Neural crest cell (in vitro differentiated cells): Measurements from ENCODE around the gene POLR2E. TPM values are rescaled to one million over a fixed set of nuclear protein-coding genes. Genes with fewer than 3 reads are reported as not detected.
A peak's percentile ranks its signal among the peaks of the same experiment; 100 is the strongest.

Experiments
- DNase-seq: peaks from one replicate; pipeline ENCODE4 v3.0.0; 2021; ENCODE audit warnings: low read depth, mixed read lengths, low spot score
- H3K27ac Mint-ChIP-seq: one replicate; pipeline ENCODE4 v1.8.0; 2021; ENCODE audit warnings: mild to moderate bottlenecking, mixed read lengths; ENCODE audit not compliant: unreplicated experiment
- H3K27me3 Mint-ChIP-seq: 2 replicates; pipeline ENCODE4 v1.8.0; 2021; ENCODE audit warnings: low read depth, mild to moderate bottlenecking, mixed read lengths
- H3K36me3 Mint-ChIP-seq: 2 replicates; pipeline ENCODE4 v1.8.0; 2021; ENCODE audit warnings: low read depth, mild to moderate bottlenecking, mixed read lengths
- H3K4me1 Mint-ChIP-seq: 2 replicates; pipeline ENCODE4 v1.8.0; 2021; ENCODE audit warnings: mixed read lengths
- H3K4me3 Mint-ChIP-seq: one replicate; pipeline ENCODE4 v1.8.0; 2021; ENCODE audit warnings: mild to moderate bottlenecking, mixed read lengths
- H3K9me3 Mint-ChIP-seq: 2 replicates; pipeline ENCODE4 v1.8.0; 2021; ENCODE audit warnings: mixed read lengths
- total RNA-seq: library from RNA; stranded (reverse); gene quantifications from 2 replicates; pipeline ENCODE4 v1.2.1, GENCODE V29; 2021
- TF ChIP-seq, protein P1 (sequence below): fragments of 200-600 bp; sonication (generic); conservative IDR thresholded peaks from 2 replicates; pipeline ENCODE4 v1.5.0; 2021; ENCODE audit warnings: antibody characterized with exemption, mild to moderate bottlenecking

POLR2E gene
- total RNA-seq, 1 donor from 2014 or later: 256 TPM

DNA sequence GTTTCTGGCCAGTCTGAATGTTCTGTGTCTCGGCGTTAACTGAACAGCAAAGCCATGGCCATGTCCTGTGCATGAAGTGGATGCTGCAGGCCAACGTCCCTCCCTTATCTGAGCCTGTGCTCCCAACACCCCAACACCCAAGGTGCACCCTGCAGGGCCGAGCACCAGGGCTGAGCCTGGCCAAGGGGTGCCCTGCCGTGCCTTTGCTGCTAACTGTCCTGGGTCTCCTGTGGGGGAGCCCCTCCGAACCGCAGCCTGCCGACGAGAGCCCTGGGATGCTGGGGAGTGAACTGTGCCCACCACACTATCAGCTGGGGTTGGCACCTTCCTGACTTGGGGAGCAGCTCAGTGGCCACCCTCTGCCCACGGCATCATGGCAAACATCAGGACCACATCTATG is 26.2 kb upstream of the POLR2E start:
- Mint-ChIP-seq H3K4me3 (no peak overlapping the region), H3K9me3 (no peaks in the 10 kb centered on the region), H3K4me1 (no peaks in the 10 kb centered on the region), H3K27ac (peak overlapping the region; percentile 36), H3K36me3 (peaks cover 6% of the 10 kb centered on the region), H3K27me3 (no peaks in the 10 kb centered on the region)
- DNase-seq: no peak
- TF ChIP-seq, protein P1, sequence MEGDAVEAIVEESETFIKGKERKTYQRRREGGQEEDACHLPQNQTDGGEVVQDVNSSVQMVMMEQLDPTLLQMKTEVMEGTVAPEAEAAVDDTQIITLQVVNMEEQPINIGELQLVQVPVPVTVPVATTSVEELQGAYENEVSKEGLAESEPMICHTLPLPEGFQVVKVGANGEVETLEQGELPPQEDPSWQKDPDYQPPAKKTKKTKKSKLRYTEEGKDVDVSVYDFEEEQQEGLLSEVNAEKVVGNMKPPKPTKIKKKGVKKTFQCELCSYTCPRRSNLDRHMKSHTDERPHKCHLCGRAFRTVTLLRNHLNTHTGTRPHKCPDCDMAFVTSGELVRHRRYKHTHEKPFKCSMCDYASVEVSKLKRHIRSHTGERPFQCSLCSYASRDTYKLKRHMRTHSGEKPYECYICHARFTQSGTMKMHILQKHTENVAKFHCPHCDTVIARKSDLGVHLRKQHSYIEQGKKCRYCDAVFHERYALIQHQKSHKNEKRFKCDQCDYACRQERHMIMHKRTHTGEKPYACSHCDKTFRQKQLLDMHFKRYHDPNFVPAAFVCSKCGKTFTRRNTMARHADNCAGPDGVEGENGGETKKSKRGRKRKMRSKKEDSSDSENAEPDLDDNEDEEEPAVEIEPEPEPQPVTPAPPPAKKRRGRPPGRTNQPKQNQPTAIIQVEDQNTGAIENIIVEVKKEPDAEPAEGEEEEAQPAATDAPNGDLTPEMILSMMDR: no peak

DNA sequence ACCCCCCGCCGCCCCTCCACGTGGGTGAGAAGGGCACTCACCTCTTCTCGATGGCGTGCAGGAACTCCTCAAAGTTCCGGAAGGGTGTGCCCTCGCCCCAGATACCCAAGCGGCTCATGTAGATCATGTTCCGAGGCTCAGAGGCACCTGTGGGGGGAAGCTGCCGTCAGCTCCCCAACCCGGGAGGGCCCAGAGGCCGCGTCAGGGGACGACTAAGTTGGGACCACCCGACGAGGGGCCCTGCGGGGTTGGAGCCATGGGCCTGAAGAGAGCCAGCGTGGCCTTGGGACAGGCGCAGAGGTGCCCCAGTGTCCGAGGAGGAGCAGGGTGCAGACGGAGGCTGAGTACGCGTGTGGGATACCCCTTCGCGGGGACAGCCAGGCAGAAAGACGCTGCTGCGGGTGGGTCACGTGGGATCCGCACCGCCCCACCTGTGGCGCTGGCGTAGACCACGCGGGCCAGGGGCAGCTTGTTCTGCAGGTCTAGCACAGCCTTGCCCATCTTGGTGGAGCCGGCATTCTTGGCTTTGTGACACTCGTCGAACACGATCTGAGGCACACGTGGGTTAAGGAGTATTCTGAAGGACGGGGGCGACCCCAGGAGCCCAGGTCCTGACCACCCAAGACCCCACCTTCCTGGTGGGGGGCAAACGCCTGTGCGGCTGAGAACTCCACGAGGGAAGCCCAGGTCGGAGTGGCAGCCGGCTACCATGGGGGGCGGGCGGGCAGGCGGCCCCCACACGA is 24.5 kb upstream of the POLR2E start:
- H3K36me3 Mint-ChIP-seq: peaks cover 6% of the 10 kb centered on the region
- no peak overlapping the region for H3K4me3 Mint-ChIP-seq
- H3K27ac Mint-ChIP-seq: no peak overlapping the region
- TF ChIP-seq, protein P1: no peak
- no peaks in the 10 kb centered on the region for H3K27me3 Mint-ChIP-seq
- no peak for DNase-seq
- H3K9me3 Mint-ChIP-seq: no peaks in the 10 kb centered on the region
- no peaks in the 10 kb centered on the region for H3K4me1 Mint-ChIP-seq

DNA sequence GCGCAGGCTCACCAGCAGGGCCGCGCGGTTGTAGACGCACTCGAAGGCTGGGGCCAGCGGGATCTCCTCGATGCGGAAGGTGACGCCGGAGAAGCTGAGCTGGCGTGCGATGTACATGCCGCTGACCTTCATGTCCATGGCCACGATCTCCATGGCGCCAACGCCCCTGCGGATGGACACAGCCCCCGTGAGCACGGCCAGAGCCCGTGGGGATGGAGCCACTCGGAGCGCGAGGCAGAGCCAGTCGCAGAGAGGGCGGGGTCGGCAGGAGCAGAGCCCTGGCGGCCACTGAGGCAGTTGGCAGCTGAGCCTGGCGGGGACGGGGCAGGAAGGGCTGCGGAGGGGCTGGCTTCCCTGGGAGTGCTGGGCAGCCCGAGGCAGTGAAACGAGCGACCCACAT is 23.8 kb upstream of the POLR2E start:
- H3K27me3 Mint-ChIP-seq: no peaks in the 10 kb centered on the region
- H3K4me1 Mint-ChIP-seq: no peaks in the 10 kb centered on the region
- TF ChIP-seq, protein P1: no peak
- H3K36me3 Mint-ChIP-seq: peaks cover 6% of the 10 kb centered on the region
- H3K4me3 Mint-ChIP-seq: no peak overlapping the region
- no peaks in the 10 kb centered on the region for H3K9me3 Mint-ChIP-seq
- no peak for DNase-seq
- no peak overlapping the region for H3K27ac Mint-ChIP-seq

DNA sequence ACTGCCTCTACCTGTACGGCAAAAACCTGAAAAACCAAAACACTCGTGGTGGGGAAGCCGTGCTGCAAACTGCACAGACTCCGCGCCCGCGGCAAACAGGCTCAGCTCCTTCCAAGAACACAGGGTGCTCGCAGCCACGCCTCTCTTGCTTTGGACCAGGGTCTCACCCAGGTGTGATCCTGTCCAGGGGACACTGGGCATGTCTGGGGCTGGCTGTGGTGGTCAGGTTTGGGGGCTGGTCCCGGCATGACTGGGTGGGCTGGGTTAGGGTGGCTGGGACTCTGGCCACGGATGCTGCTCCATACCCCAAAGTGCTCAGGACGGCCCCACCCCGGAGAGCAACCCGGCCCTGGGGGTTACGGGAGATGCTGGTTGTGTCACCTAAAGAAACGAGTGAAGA is 22.5 kb upstream of the POLR2E start:
- Mint-ChIP-seq H3K4me1 (no peaks in the 10 kb centered on the region), H3K9me3 (no peaks in the 10 kb centered on the region), H3K27me3 (no peaks in the 10 kb centered on the region), H3K4me3 (no peak overlapping the region), H3K36me3 (peaks cover 4% of the 10 kb centered on the region), H3K27ac (no peak overlapping the region)
- TF ChIP-seq, protein P1: no peak
- DNase-seq: no peak

DNA sequence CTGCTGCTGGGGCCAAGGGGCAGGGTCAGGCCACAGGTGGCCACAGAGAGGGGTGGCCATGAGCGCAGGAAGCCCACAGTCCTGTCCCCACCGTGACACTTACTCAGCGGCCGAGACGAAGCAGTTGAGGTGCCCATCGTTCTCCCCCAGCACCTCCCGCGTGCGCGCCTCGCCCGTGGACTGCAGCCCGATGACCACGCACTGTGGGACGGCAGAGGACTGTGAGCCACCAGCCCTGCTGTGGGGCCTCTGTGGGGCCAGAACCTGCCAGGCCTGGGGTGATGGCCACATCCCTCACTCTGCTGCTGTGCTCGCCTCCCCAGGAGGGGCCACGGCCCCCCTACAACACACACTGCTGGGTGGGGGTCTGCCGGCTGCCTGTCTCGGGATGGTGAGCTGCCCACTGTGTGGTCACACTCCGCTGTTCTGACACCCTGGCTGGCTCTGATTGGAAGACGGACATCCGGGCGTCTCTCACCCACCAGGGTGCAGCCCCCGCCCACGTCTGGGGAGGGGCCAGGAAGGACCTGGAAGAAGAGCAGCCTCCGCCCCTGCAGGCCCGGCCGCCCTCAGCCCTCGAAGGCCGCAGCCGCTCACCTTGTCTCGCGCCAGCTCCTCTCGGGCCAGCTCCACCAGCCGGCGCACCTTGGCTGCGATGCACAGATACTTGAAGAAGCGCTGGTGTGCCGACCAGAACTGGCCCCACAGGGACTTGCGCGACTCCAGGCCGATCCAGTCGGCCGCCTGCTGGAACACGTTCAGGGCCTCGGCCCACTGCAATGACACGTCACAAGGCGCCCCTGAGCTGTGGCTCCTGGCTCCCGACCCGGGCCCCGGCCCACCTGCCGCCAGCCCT is 21.8 kb upstream of the POLR2E start:
- TF ChIP-seq, protein P1: no peak
- no peaks in the 10 kb centered on the region for H3K4me1 Mint-ChIP-seq
- no peaks in the 10 kb centered on the region for H3K9me3 Mint-ChIP-seq
- H3K36me3 Mint-ChIP-seq: peaks cover 4% of the 10 kb centered on the region
- no peak overlapping the region for H3K27ac Mint-ChIP-seq
- no peak overlapping the region for H3K4me3 Mint-ChIP-seq
- no peak for DNase-seq
- no peaks in the 10 kb centered on the region for H3K27me3 Mint-ChIP-seq
